Fibroblast of mammary gland (primary cell): ENCODE data around the gene HBQ1.
A peak's percentile ranks its signal among the peaks of the same experiment; 100 is the strongest.

Source experiments
- DNase-seq: peaks from one replicate; pipeline ENCODE4 v3.0.0-alpha.2; 2010; ENCODE audit warnings: low read depth
- H3K4me3 ChIP-seq: 2 replicates; pipeline ENCODE4 v1.5.1; 2011; ENCODE audit warnings: low read depth, mild to moderate bottlenecking, low read length, moderate library complexity; ENCODE audit not compliant: control insufficient read depth
- CTCF ChIP-seq: conservative IDR thresholded peaks from 2 replicates; pipeline ENCODE4 v1.5.1; 2011; ENCODE audit warnings: low read depth, low read length, inconsistent platforms; ENCODE audit not compliant: control insufficient read depth, insufficient read depth

The HBQ1 gene

GRCh38 chr16:180101-180675 lies at the start of gene HBQ1:
HBQ1 (plus strand) TSS chr16:180459; CDS start chr16:180487, 28 bp downstream.
- H3K4me3 ChIP-seq, result peak within 1 kb of the TSS; percentile 9
- TF ChIP-seq CTCF, result no peak
- no peak for DNase-seq

GRCh38 chr16:130533-131173 lies 49.6 kb upstream of the HBQ1 start:
- no peak for TF ChIP-seq CTCF
- no peak for DNase-seq
- H3K4me3 ChIP-seq, result no peak overlapping the region

- H3K4me3 ChIP-seq, result no peak overlapping the region
- TF ChIP-seq CTCF, result no peak
- no peak for DNase-seq
Measured at GRCh38 chr16:132120-132519, 48.1 kb upstream of the HBQ1 start.

GRCh38 chr16:133716-134115 lies 46.5 kb upstream of the HBQ1 start:
- TF ChIP-seq CTCF, result no peak
- no peak overlapping the region for H3K4me3 ChIP-seq
- no peak for DNase-seq

GRCh38 chr16:138049-138417 lies 42.2 kb upstream of the HBQ1 start:
- H3K4me3 ChIP-seq, result peak overlapping the region; percentile 70
- no peak for TF ChIP-seq CTCF
- no peak for DNase-seq

GRCh38 chr16:140175-140857 lies 39.9 kb upstream of the HBQ1 start:
- H3K4me3 ChIP-seq, result no peak overlapping the region
- no peak for TF ChIP-seq CTCF
- DNase-seq, result no peak
